Stimulated activated memory B cell treated with anti-CD40 and anti-IgM and Interleukin-4, amounts not matched to agents 10 μg/mL and 1 μg/mL and 100 μg/mL, for 72 hours (primary cell): Measurements from ENCODE around the gene RTL1.
A peak's percentile ranks its signal among the peaks of the same experiment; 100 is the strongest.

Experiments
- ATAC-seq: fragments of 150-1000 bp; cut with Tn5 transposase; 2 replicates; pipeline ENCODE4 v1.10.0; 2021
- H3K27ac Mint-ChIP-seq: one replicate; pipeline ENCODE4 v1.8.0; 2022; ENCODE audit warnings: mild to moderate bottlenecking, mixed read lengths
- H3K27me3 Mint-ChIP-seq: one replicate; pipeline ENCODE4 v1.8.0; 2022; ENCODE audit warnings: mixed read lengths
- H3K36me3 Mint-ChIP-seq: one replicate; pipeline ENCODE4 v1.8.0; 2022; ENCODE audit warnings: mixed read lengths
- H3K4me1 Mint-ChIP-seq: one replicate; pipeline ENCODE4 v1.8.0; 2022; ENCODE audit warnings: mixed read lengths
- H3K4me3 Mint-ChIP-seq: one replicate; pipeline ENCODE4 v1.8.0; 2022; ENCODE audit warnings: mild to moderate bottlenecking, moderate library complexity, mixed read lengths
- H3K9me3 Mint-ChIP-seq: one replicate; pipeline ENCODE4 v1.8.0; 2022; ENCODE audit warnings: mixed read lengths

Gene RTL1

GRCh38 chr14:100879194-100879593 lies 24.3 kb downstream of the RTL1 start:
- Mint-ChIP-seq H3K4me3 (no peak overlapping the region), H3K9me3 (peaks cover 11% of the 10 kb centered on the region), H3K4me1 (no peaks in the 10 kb centered on the region), H3K36me3 (no peaks in the 10 kb centered on the region), H3K27ac (no peak overlapping the region), H3K27me3 (peaks cover 13% of the 10 kb centered on the region)
- no peak for ATAC-seq

GRCh38 chr14:100878271-100879146 lies 25.0 kb downstream of the RTL1 start:
- H3K27ac Mint-ChIP-seq: no peak overlapping the region
- H3K36me3 Mint-ChIP-seq: no peaks in the 10 kb centered on the region
- H3K9me3 Mint-ChIP-seq: peaks cover 11% of the 10 kb centered on the region
- no peak overlapping the region for H3K4me3 Mint-ChIP-seq
- H3K4me1 Mint-ChIP-seq: no peaks in the 10 kb centered on the region
- ATAC-seq: no peak
- peaks cover 13% of the 10 kb centered on the region for H3K27me3 Mint-ChIP-seq

GRCh38 chr14:100875861-100876590 lies 27.5 kb downstream of the RTL1 start:
- no peak overlapping the region for H3K27ac Mint-ChIP-seq
- H3K9me3 Mint-ChIP-seq: peaks cover 25% of the 10 kb centered on the region
- peaks cover 13% of the 10 kb centered on the region for H3K27me3 Mint-ChIP-seq
- ATAC-seq: no peak
- no peaks in the 10 kb centered on the region for H3K4me1 Mint-ChIP-seq
- no peaks in the 10 kb centered on the region for H3K36me3 Mint-ChIP-seq
- H3K4me3 Mint-ChIP-seq: no peak overlapping the region

- Mint-ChIP-seq H3K27ac (no peak overlapping the region), H3K36me3 (no peaks in the 10 kb centered on the region), H3K4me1 (no peaks in the 10 kb centered on the region), H3K9me3 (peaks cover 22% of the 10 kb centered on the region), H3K4me3 (no peak overlapping the region), H3K27me3 (peaks cover 13% of the 10 kb centered on the region)
- no peak for ATAC-seq
These were observed 28.4 kb downstream of the RTL1 start for GRCh38 chr14:100875126-100875525.

- H3K4me3 Mint-ChIP-seq: no peak overlapping the region
- no peak overlapping the region for H3K27ac Mint-ChIP-seq
- no peaks in the 10 kb centered on the region for H3K36me3 Mint-ChIP-seq
- no peak for ATAC-seq
- peaks cover 13% of the 10 kb centered on the region for H3K27me3 Mint-ChIP-seq
- H3K4me1 Mint-ChIP-seq: no peaks in the 10 kb centered on the region
- peaks cover 20% of the 10 kb centered on the region for H3K9me3 Mint-ChIP-seq
These were observed 29.0 kb downstream of the RTL1 start for GRCh38 chr14:100874411-100875091.

GRCh38 chr14:100874051-100874410 lies 29.5 kb downstream of the RTL1 start:
- Mint-ChIP-seq H3K27me3 (peaks cover 13% of the 10 kb centered on the region), H3K36me3 (no peaks in the 10 kb centered on the region), H3K4me3 (no peak overlapping the region), H3K4me1 (no peaks in the 10 kb centered on the region), H3K9me3 (peaks cover 20% of the 10 kb centered on the region), H3K27ac (no peak overlapping the region)
- ATAC-seq: no peak

- ATAC-seq: peak; percentile 68
- H3K4me3 Mint-ChIP-seq: no peak overlapping the region
- no peaks in the 10 kb centered on the region for H3K4me1 Mint-ChIP-seq
- peaks cover 20% of the 10 kb centered on the region for H3K9me3 Mint-ChIP-seq
- no peaks in the 10 kb centered on the region for H3K36me3 Mint-ChIP-seq
- H3K27ac Mint-ChIP-seq: no peak overlapping the region
- H3K27me3 Mint-ChIP-seq: peaks cover 5% of the 10 kb centered on the region
These were observed 30.4 kb downstream of the RTL1 start for GRCh38 chr14:100873096-100873482.

- Mint-ChIP-seq H3K36me3 (no peaks in the 10 kb centered on the region), H3K27me3 (no peaks in the 10 kb centered on the region), H3K4me1 (no peaks in the 10 kb centered on the region), H3K9me3 (peaks cover 20% of the 10 kb centered on the region), H3K27ac (no peak overlapping the region), H3K4me3 (no peak overlapping the region)
- no peak for ATAC-seq
These were observed 31.0 kb downstream of the RTL1 start for GRCh38 chr14:100872259-100873095.

- Mint-ChIP-seq H3K4me3 (no peak overlapping the region), H3K9me3 (peaks cover 20% of the 10 kb centered on the region), H3K36me3 (no peaks in the 10 kb centered on the region), H3K27me3 (no peaks in the 10 kb centered on the region), H3K27ac (no peak overlapping the region), H3K4me1 (no peaks in the 10 kb centered on the region)
- ATAC-seq: no peak
These were observed 32.0 kb downstream of the RTL1 start for GRCh38 chr14:100871234-100872186.

GRCh38 chr14:100868621-100869370 lies 34.7 kb downstream of the RTL1 start:
- ATAC-seq: no peak
- H3K4me3 Mint-ChIP-seq: no peak overlapping the region
- no peaks in the 10 kb centered on the region for H3K27me3 Mint-ChIP-seq
- H3K4me1 Mint-ChIP-seq: no peaks in the 10 kb centered on the region
- H3K27ac Mint-ChIP-seq: no peak overlapping the region
- H3K36me3 Mint-ChIP-seq: no peaks in the 10 kb centered on the region
- H3K9me3 Mint-ChIP-seq: peaks cover 20% of the 10 kb centered on the region

- no peaks in the 10 kb centered on the region for H3K36me3 Mint-ChIP-seq
- H3K27me3 Mint-ChIP-seq: no peaks in the 10 kb centered on the region
- H3K9me3 Mint-ChIP-seq: peaks cover 17% of the 10 kb centered on the region
- ATAC-seq: no peak
- no peaks in the 10 kb centered on the region for H3K4me1 Mint-ChIP-seq
- no peak overlapping the region for H3K4me3 Mint-ChIP-seq
- no peak overlapping the region for H3K27ac Mint-ChIP-seq
These were observed 35.7 kb downstream of the RTL1 start for GRCh38 chr14:100867631-100868315.

GRCh38 chr14:100866666-100867630 lies 36.6 kb downstream of the RTL1 start:
- H3K27ac Mint-ChIP-seq: no peak overlapping the region
- no peak for ATAC-seq
- no peaks in the 10 kb centered on the region for H3K27me3 Mint-ChIP-seq
- peaks cover 13% of the 10 kb centered on the region for H3K9me3 Mint-ChIP-seq
- no peaks in the 10 kb centered on the region for H3K36me3 Mint-ChIP-seq
- no peaks in the 10 kb centered on the region for H3K4me1 Mint-ChIP-seq
- H3K4me3 Mint-ChIP-seq: no peak overlapping the region
